Measurements from ENCODE around the gene CNTNAP5.

CNTNAP5 gene

GRCh38 chr2:124261456-124261855, 236.4 kb downstream of the CNTNAP5 start:
- no peaks in the 10 kb centered on the region for H3K36me3 ChIP-seq
- no peak overlapping the region for H3K9ac ChIP-seq
- H3K9me3 ChIP-seq (replicated peaks in 1 of 11) = no peaks in the 10 kb centered on the region
- no peak overlapping the region for H3K4me2 ChIP-seq
- no peak overlapping the region for H3K27ac ChIP-seq
- no peaks in the 10 kb centered on the region for H3K27me3 ChIP-seq
- H3K4me3 ChIP-seq = no peak overlapping the region
- H3K4me1 ChIP-seq = no peaks in the 10 kb centered on the region
- H4K20me1 ChIP-seq = no peaks in the 10 kb centered on the region
- no peak for TF ChIP-seq Cebpa-rat (IDR thresholded peaks at IDR 0.05)

GRCh38 chr2:124264551-124265091, 239.5 kb downstream of the CNTNAP5 start:
- H3K36me3 ChIP-seq = no peaks in the 10 kb centered on the region
- no peaks in the 10 kb centered on the region for H3K4me1 ChIP-seq
- no peak overlapping the region for H3K4me2 ChIP-seq
- H3K27me3 ChIP-seq = no peaks in the 10 kb centered on the region
- no peaks in the 10 kb centered on the region for H4K20me1 ChIP-seq
- H3K4me3 ChIP-seq = no peak overlapping the region
- H3K27ac ChIP-seq = no peak overlapping the region
- H3K9ac ChIP-seq = no peak overlapping the region
- H3K9me3 ChIP-seq (replicated peaks in 1 of 11) = no peaks in the 10 kb centered on the region
- no peak for TF ChIP-seq Cebpa-rat (IDR thresholded peaks at IDR 0.05)

GRCh38 chr2:124267794-124268193, 242.7 kb downstream of the CNTNAP5 start:
- no peak for TF ChIP-seq Cebpa-rat (IDR thresholded peaks at IDR 0.05)
- no peak overlapping the region for H3K27ac ChIP-seq
- no peak overlapping the region for H3K9ac ChIP-seq
- H3K27me3 ChIP-seq = no peaks in the 10 kb centered on the region
- no peak overlapping the region for H3K4me2 ChIP-seq
- no peak overlapping the region for H3K4me3 ChIP-seq
- no peaks in the 10 kb centered on the region for H4K20me1 ChIP-seq
- H3K4me1 ChIP-seq = no peaks in the 10 kb centered on the region
- no peaks in the 10 kb centered on the region for H3K9me3 ChIP-seq (replicated peaks in 1 of 11)
- no peaks in the 10 kb centered on the region for H3K36me3 ChIP-seq

- Histone ChIP-seq H3K27ac (no peak overlapping the region), H3K4me3 (no peak overlapping the region), H3K36me3 (no peaks in the 10 kb centered on the region), H3K27me3 (no peaks in the 10 kb centered on the region), H3K9me3 (replicated peaks in 1 of 11) (no peaks in the 10 kb centered on the region), H3K4me2 (no peak overlapping the region), H3K4me1 (no peaks in the 10 kb centered on the region), H4K20me1 (no peaks in the 10 kb centered on the region), H3K9ac (no peak overlapping the region)
- TF ChIP-seq Cebpa-rat (IDR thresholded peaks at IDR 0.05) = no peak
Measured at GRCh38 chr2:124269348-124269747, 244.3 kb downstream of the CNTNAP5 start.

GRCh38 chr2:124272261-124272841, 247.3 kb downstream of the CNTNAP5 start:
- Histone ChIP-seq H3K36me3 (no peaks in the 10 kb centered on the region), H3K9me3 (replicated peaks in 1 of 11) (no peaks in the 10 kb centered on the region), H4K20me1 (no peaks in the 10 kb centered on the region), H3K4me2 (no peak overlapping the region), H3K27me3 (no peaks in the 10 kb centered on the region), H3K4me1 (no peaks in the 10 kb centered on the region), H3K4me3 (no peak overlapping the region), H3K9ac (no peak overlapping the region), H3K27ac (no peak overlapping the region)
- no peak for TF ChIP-seq Cebpa-rat (IDR thresholded peaks at IDR 0.05)

- no peak for TF ChIP-seq Cebpa-rat (IDR thresholded peaks at IDR 0.05)
- Histone ChIP-seq H3K9me3 (replicated peaks in 1 of 11) (no peaks in the 10 kb centered on the region), H4K20me1 (no peaks in the 10 kb centered on the region), H3K4me1 (no peaks in the 10 kb centered on the region), H3K27ac (no peak overlapping the region), H3K36me3 (no peaks in the 10 kb centered on the region), H3K9ac (no peak overlapping the region), H3K4me3 (no peak overlapping the region), H3K4me2 (no peak overlapping the region), H3K27me3 (no peaks in the 10 kb centered on the region)
Measured at GRCh38 chr2:124281541-124281940, 256.5 kb downstream of the CNTNAP5 start.

- H3K4me1 ChIP-seq = no peaks in the 10 kb centered on the region
- H3K36me3 ChIP-seq = no peaks in the 10 kb centered on the region
- no peaks in the 10 kb centered on the region for H3K9me3 ChIP-seq (replicated peaks in 1 of 11)
- no peak overlapping the region for H3K4me3 ChIP-seq
- no peak overlapping the region for H3K9ac ChIP-seq
- no peak overlapping the region for H3K27ac ChIP-seq
- no peak overlapping the region for H3K4me2 ChIP-seq
- TF ChIP-seq Cebpa-rat (IDR thresholded peaks at IDR 0.05) = no peak
- H3K27me3 ChIP-seq = no peaks in the 10 kb centered on the region
- H4K20me1 ChIP-seq = no peaks in the 10 kb centered on the region
Measured at GRCh38 chr2:124283096-124283495, 258.0 kb downstream of the CNTNAP5 start.

DNA sequence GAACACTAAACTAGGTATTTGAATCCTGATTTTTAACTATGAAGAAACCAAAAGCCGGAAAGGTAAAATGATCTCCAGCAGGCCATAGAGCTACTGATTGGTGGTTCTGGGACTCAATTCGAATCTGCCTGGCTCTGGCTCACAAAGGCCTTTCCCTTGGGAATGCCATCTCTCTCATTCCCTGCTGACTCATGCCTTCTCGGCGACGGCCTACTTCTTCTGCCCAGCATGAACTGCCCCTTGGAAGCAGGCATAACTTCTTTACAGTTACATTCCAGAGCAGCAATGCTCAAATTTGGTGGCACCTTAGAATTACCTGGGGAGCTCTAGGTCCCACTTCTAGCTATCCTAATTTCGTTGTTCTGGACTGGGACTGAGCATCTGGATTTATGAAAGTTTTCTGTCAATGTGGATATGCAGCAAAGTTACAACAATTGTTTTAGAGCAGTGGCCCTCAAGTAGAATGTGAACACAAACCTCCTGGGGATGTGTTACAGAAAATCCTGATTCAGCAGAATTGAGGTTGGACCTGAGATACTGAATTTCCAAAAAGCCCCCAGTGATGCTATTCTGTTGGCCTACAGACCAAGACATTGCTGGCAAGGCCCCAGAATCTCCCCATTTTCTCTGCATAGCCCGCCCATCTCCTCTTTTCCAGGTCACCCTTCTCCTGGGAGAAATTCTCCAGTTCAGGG, 261.1 kb downstream of the CNTNAP5 start:
- no peaks in the 10 kb centered on the region for H3K36me3 ChIP-seq
- H3K9me3 ChIP-seq (replicated peaks in 1 of 11) = no peaks in the 10 kb centered on the region
- no peak for TF ChIP-seq Cebpa-rat (IDR thresholded peaks at IDR 0.05)
- no peak overlapping the region for H3K9ac ChIP-seq
- H3K27me3 ChIP-seq = no peaks in the 10 kb centered on the region
- no peak overlapping the region for H3K4me2 ChIP-seq
- no peak overlapping the region for H3K4me3 ChIP-seq
- H3K4me1 ChIP-seq = no peaks in the 10 kb centered on the region
- H3K27ac ChIP-seq = no peak overlapping the region
- H4K20me1 ChIP-seq = no peaks in the 10 kb centered on the region

DNA sequence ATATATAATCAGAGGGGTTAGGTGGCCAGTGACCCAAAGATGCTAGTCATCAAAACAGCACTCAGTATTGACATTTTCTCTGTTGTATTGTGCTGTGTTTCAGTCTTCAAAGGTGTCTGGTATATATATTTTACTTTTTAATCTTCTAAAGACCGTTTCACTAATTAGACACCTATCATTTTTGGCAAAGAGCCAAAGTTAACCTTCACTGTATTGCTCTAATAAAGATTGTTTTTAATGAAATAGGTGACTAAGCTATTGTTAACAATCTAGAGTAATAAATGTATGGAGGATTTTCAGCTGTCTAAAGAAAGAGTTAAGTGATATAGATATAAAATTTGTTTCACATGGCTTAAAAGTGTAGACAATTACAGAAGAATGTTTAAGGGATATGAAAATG, 264.0 kb downstream of the CNTNAP5 start:
- Histone ChIP-seq H4K20me1 (no peaks in the 10 kb centered on the region), H3K4me2 (no peak overlapping the region), H3K27me3 (no peaks in the 10 kb centered on the region), H3K4me1 (no peaks in the 10 kb centered on the region), H3K9ac (no peak overlapping the region), H3K27ac (no peak overlapping the region), H3K36me3 (no peaks in the 10 kb centered on the region), H3K4me3 (no peak overlapping the region), H3K9me3 (replicated peaks in 1 of 11) (no peaks in the 10 kb centered on the region)
- no peak for TF ChIP-seq Cebpa-rat (IDR thresholded peaks at IDR 0.05)

- no peak for TF ChIP-seq Cebpa-rat (IDR thresholded peaks at IDR 0.05)
- Histone ChIP-seq H3K4me3 (no peak overlapping the region), H3K4me1 (no peaks in the 10 kb centered on the region), H3K27ac (no peak overlapping the region), H3K9me3 (replicated peaks in 1 of 11) (no peaks in the 10 kb centered on the region), H4K20me1 (no peaks in the 10 kb centered on the region), H3K9ac (no peak overlapping the region), H3K4me2 (no peak overlapping the region), H3K27me3 (no peaks in the 10 kb centered on the region), H3K36me3 (no peaks in the 10 kb centered on the region)
Measured at GRCh38 chr2:124289615-124290014, 264.5 kb downstream of the CNTNAP5 start.
